ENCODE measurements around the gene NLRP2B. TPM values are rescaled to one million over a fixed set of nuclear protein-coding genes. Genes with fewer than 3 reads are reported as not detected.

The NLRP2B gene
- total and polyA plus RNA-seq, 9 of the 15 experiments (the other 6 are each of a cell fraction or from before 2014, with no cell fraction given): not detected

DNA sequence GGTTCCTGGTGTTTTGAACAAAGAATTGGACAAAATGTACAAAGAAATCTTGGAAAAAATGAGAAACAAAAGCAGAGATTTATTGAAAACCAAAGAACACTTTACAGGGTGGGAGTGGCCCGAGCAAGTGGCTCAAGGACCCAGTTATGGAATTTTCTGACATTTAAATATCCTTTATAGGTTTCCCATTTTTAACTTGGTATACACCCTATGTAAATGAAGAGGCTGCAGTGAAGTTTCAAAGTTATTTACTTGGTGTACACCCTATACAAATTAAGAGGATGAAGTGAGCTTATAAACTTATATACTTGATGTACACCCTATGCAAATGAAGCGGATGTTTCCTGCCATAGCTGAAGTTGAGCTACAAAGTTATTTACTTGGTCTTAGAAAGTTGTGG, 4.7 kb downstream of the NLRP2B start:
- WGBS (ENCODE audit: insufficient coverage, low coverage, missing lambda C conversion rate): 11% methylated on average over 2 of the region's 2 CpGs
- ChIA-PET CTCF (ENCODE audit: low intra/inter-chr PET ratio) (no interaction called here), POLR2A (no interaction called here)
- Histone ChIP-seq H3K27me3 (ENCODE audit: control insufficient read depth in 2 of 2, insufficient read depth in 2 of 2, low read length in 2 of 2) (no peaks in the 10 kb centered on the region), H3K79me2 (ENCODE audit: control insufficient read depth, insufficient read depth, low read length) (no peaks in the 10 kb centered on the region), H2AFZ (ENCODE audit: low read depth, low read length) (no peak overlapping the region), H3K4me1 (replicated peaks in 1 of 2; ENCODE audit: control insufficient read depth in 2 of 2, insufficient read depth in 2 of 2, low read length in 2 of 2) (no peaks in the 10 kb centered on the region), H3K9ac (ENCODE audit: insufficient read depth in 1 of 2, low read depth in 2 of 2, low read length in 2 of 2) (no peak overlapping the region), H3K9me3 (replicated peaks; ENCODE audit: control insufficient read depth, insufficient read depth, low read depth, low read length) (no peaks in the 10 kb centered on the region), H3K36me3 (ENCODE audit: control insufficient read depth, insufficient read depth, low read length) (no peaks in the 10 kb centered on the region), H3K9me1 (ENCODE audit: control insufficient read depth, insufficient read depth, low read length) (no peaks in the 10 kb centered on the region), H4K20me1 (replicated peaks; ENCODE audit: control insufficient read depth, insufficient read depth, low read length) (no peaks in the 10 kb centered on the region), H3K27ac (ENCODE audit: extremely low read depth, low read depth, low read length) (no peak overlapping the region), H3K4me3 (no peak overlapping the region), H3K4me2 (ENCODE audit: insufficient read depth, low read length) (no peak overlapping the region)
- FAIRE-seq (no peak), DNase-seq (ENCODE audit: extremely low read depth in 1 of 4, low spot score in 3 of 4) (no peak), ATAC-seq (no peak)
- TF ChIP-seq ZNF408 (CRISPR knock-in tag; IDR thresholded peaks at IDR 0.05; ENCODE audit: low read depth) (no peak), RFX5 (IDR thresholded peaks at IDR 0.05; ENCODE audit: low read depth, low read length) (no peak), ZSCAN29 (IDR thresholded peaks at IDR 0.05) (no peak), POLR2A (conservative IDR thresholded peaks at IDR 0.05) (no peak), GTF2E2 (tag; IDR thresholded peaks at IDR 0.05) (no peak), ZNF778 (CRISPR knock-in tag; IDR thresholded peaks at IDR 0.05) (no peak), ZFP1 (CRISPR knock-in tag; IDR thresholded peaks at IDR 0.05) (no peak), NFXL1 (CRISPR knock-in tag; IDR thresholded peaks at IDR 0.05) (no peak), ARID2 (IDR thresholded peaks at IDR 0.05) (no peak)
- TF ChIP-seq, protein P1, sequence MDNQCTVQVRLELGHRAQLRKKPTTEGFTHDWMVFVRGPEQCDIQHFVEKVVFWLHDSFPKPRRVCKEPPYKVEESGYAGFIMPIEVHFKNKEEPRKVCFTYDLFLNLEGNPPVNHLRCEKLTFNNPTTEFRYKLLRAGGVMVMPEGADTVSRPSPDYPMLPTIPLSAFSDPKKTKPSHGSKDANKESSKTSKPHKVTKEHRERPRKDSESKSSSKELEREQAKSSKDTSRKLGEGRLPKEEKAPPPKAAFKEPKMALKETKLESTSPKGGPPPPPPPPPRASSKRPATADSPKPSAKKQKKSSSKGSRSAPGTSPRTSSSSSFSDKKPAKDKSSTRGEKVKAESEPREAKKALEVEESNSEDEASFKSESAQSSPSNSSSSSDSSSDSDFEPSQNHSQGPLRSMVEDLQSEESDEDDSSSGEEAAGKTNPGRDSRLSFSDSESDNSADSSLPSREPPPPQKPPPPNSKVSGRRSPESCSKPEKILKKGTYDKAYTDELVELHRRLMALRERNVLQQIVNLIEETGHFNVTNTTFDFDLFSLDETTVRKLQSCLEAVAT (IDR thresholded peaks at IDR 0.05): no peak
- TF ChIP-seq, protein P2, sequence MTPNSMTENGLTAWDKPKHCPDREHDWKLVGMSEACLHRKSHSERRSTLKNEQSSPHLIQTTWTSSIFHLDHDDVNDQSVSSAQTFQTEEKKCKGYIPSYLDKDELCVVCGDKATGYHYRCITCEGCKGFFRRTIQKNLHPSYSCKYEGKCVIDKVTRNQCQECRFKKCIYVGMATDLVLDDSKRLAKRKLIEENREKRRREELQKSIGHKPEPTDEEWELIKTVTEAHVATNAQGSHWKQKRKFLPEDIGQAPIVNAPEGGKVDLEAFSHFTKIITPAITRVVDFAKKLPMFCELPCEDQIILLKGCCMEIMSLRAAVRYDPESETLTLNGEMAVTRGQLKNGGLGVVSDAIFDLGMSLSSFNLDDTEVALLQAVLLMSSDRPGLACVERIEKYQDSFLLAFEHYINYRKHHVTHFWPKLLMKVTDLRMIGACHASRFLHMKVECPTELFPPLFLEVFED (CRISPR knock-in tag; conservative IDR thresholded peaks at IDR 0.05): no peak
- TF ChIP-seq, protein P3, sequence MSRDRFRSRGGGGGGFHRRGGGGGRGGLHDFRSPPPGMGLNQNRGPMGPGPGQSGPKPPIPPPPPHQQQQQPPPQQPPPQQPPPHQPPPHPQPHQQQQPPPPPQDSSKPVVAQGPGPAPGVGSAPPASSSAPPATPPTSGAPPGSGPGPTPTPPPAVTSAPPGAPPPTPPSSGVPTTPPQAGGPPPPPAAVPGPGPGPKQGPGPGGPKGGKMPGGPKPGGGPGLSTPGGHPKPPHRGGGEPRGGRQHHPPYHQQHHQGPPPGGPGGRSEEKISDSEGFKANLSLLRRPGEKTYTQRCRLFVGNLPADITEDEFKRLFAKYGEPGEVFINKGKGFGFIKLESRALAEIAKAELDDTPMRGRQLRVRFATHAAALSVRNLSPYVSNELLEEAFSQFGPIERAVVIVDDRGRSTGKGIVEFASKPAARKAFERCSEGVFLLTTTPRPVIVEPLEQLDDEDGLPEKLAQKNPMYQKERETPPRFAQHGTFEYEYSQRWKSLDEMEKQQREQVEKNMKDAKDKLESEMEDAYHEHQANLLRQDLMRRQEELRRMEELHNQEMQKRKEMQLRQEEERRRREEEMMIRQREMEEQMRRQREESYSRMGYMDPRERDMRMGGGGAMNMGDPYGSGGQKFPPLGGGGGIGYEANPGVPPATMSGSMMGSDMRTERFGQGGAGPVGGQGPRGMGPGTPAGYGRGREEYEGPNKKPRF (IDR thresholded peaks at IDR 0.05; ENCODE audit: low read depth, low read length): no peak
- TF ChIP-seq, protein P4, sequence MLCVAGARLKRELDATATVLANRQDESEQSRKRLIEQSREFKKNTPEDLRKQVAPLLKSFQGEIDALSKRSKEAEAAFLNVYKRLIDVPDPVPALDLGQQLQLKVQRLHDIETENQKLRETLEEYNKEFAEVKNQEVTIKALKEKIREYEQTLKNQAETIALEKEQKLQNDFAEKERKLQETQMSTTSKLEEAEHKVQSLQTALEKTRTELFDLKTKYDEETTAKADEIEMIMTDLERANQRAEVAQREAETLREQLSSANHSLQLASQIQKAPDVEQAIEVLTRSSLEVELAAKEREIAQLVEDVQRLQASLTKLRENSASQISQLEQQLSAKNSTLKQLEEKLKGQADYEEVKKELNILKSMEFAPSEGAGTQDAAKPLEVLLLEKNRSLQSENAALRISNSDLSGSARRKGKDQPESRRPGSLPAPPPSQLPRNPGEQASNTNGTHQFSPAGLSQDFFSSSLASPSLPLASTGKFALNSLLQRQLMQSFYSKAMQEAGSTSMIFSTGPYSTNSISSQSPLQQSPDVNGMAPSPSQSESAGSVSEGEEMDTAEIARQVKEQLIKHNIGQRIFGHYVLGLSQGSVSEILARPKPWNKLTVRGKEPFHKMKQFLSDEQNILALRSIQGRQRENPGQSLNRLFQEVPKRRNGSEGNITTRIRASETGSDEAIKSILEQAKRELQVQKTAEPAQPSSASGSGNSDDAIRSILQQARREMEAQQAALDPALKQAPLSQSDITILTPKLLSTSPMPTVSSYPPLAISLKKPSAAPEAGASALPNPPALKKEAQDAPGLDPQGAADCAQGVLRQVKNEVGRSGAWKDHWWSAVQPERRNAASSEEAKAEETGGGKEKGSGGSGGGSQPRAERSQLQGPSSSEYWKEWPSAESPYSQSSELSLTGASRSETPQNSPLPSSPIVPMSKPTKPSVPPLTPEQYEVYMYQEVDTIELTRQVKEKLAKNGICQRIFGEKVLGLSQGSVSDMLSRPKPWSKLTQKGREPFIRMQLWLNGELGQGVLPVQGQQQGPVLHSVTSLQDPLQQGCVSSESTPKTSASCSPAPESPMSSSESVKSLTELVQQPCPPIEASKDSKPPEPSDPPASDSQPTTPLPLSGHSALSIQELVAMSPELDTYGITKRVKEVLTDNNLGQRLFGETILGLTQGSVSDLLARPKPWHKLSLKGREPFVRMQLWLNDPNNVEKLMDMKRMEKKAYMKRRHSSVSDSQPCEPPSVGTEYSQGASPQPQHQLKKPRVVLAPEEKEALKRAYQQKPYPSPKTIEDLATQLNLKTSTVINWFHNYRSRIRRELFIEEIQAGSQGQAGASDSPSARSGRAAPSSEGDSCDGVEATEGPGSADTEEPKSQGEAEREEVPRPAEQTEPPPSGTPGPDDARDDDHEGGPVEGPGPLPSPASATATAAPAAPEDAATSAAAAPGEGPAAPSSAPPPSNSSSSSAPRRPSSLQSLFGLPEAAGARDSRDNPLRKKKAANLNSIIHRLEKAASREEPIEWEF (CRISPR knock-in tag; IDR thresholded peaks at IDR 0.05): no peak
- in situ Hi-C loops (cut with MboI) (no loop called here), intact Hi-C loops (cut with micrococcal nuclease) (no loop called here)
- BruUV-seq (replicated peaks): no TSS peak
